Hepatocyte (in vitro differentiated cells): ENCODE data around the gene KDF1. TPM values are rescaled to one million over a fixed set of nuclear protein-coding genes. Genes with fewer than 3 reads are reported as not detected.

ENCODE experiments used
- DNase-seq: peaks from one replicate; pipeline ENCODE4 v3.0.0-alpha.2; 2016; ENCODE audit warnings: low spot score
- H2AFZ ChIP-seq: fragments of 200-600 bp; sonication (generic); 2 replicates; pipeline ENCODE4 v1.6.0; 2016; ENCODE audit warnings: antibody characterized with exemption, mild to moderate bottlenecking
- H3K27ac ChIP-seq: fragments of 200-600 bp; sonication (generic); 2 replicates; pipeline ENCODE4 v1.5.1; 2016; ENCODE audit warnings: mild to moderate bottlenecking
- H3K27me3 ChIP-seq: fragments of 200-600 bp; sonication (generic); 2 replicates; pipeline ENCODE4 v1.6.1; 2016
- H3K36me3 ChIP-seq: fragments of 200-600 bp; sonication (generic); replicated peaks from 2 replicates; pipeline ENCODE4 v1.5.1; 2016; ENCODE audit warnings: low read depth; ENCODE audit not compliant: insufficient read depth
- H3K4me1 ChIP-seq: fragments of 200-600 bp; sonication (generic); 2 replicates; pipeline ENCODE4 v1.5.1; 2016; ENCODE audit warnings: mild to moderate bottlenecking, moderate library complexity; ENCODE audit not compliant: insufficient read depth
- H3K4me2 ChIP-seq: fragments of 200-600 bp; sonication (generic); 2 replicates; pipeline ENCODE4 v1.6.0; 2016
- H3K4me3 ChIP-seq: fragments of 200-600 bp; sonication (generic); 2 replicates; pipeline ENCODE4 v1.5.1; 2016; ENCODE audit warnings: mild to moderate bottlenecking
- H3K79me2 ChIP-seq: fragments of 200-600 bp; sonication (generic); 2 replicates; pipeline ENCODE4 v1.6.0; 2017; ENCODE audit warnings: mild to moderate bottlenecking
- H3K9me2 ChIP-seq: fragments of 200-600 bp; sonication (generic); replicated peaks from 2 replicates; pipeline ENCODE4 v1.6.0; 2017; ENCODE audit warnings: mild to moderate bottlenecking; ENCODE audit not compliant: insufficient read depth
- H3K9me3 ChIP-seq: fragments of 200-600 bp; sonication (generic); 2 replicates; pipeline ENCODE4 v1.5.1; 2016; ENCODE audit warnings: low read depth, mild to moderate bottlenecking
- H4K20me1 ChIP-seq: fragments of 200-600 bp; sonication (generic); 2 replicates; pipeline ENCODE4 v1.6.0; 2016; ENCODE audit warnings: mild to moderate bottlenecking; ENCODE audit not compliant: insufficient read depth, poor library complexity, severe bottlenecking
- EZH2 ChIP-seq: fragments of 200-600 bp; sonication (generic); IDR thresholded peaks from 2 replicates; pipeline ENCODE4 v1.6.1; 2016; ENCODE audit warnings: antibody characterized with exemption, mild to moderate bottlenecking, borderline replicate concordance
- EZH2phosphoT487 ChIP-seq: fragments of 200-600 bp; sonication (generic); IDR thresholded peaks from one replicate; pipeline ENCODE4 v1.6.1; 2018; ENCODE audit warnings: antibody characterized with exemption, mild to moderate bottlenecking, low read depth, moderate library complexity; ENCODE audit not compliant: unreplicated experiment, severe bottlenecking
- WGBS: methylation state at CpG from one replicate; pipeline ENCODE4 v1.1.6; 2016; ENCODE audit warnings: low lambda C conversion rate; ENCODE audit errors: missing lambda C conversion rate; 5-methylcytosine and 5-hydroxymethylcytosine counted together
- polyA plus RNA-seq: library from polyadenylated mRNA; unstranded; fragments of >200 nt; fragmentation: Nextera tagmentation; extraction: Ambion mirVana; gene quantifications from 2 replicates; pipeline ENCODE4 v1.2.1, GENCODE V29; 2016
- total RNA-seq: library from RNA; depleted of rRNA; stranded (reverse); fragments of >200 nt; gene quantifications from 2 replicates; pipeline ENCODE4 v1.2.3, GENCODE V29; 2014
- TF ChIP-seq, protein P1 (sequence below): fragments of 200-600 bp; sonication (generic); IDR thresholded peaks from 2 replicates; pipeline ENCODE4 v1.5.1; 2016; ENCODE audit warnings: antibody characterized with exemption, mild to moderate bottlenecking; ENCODE audit not compliant: poor library complexity

Gene KDF1
- total and polyA plus RNA-seq, 2 experiments from 2014 or later: 10.5 to 21.9 TPM

DNA sequence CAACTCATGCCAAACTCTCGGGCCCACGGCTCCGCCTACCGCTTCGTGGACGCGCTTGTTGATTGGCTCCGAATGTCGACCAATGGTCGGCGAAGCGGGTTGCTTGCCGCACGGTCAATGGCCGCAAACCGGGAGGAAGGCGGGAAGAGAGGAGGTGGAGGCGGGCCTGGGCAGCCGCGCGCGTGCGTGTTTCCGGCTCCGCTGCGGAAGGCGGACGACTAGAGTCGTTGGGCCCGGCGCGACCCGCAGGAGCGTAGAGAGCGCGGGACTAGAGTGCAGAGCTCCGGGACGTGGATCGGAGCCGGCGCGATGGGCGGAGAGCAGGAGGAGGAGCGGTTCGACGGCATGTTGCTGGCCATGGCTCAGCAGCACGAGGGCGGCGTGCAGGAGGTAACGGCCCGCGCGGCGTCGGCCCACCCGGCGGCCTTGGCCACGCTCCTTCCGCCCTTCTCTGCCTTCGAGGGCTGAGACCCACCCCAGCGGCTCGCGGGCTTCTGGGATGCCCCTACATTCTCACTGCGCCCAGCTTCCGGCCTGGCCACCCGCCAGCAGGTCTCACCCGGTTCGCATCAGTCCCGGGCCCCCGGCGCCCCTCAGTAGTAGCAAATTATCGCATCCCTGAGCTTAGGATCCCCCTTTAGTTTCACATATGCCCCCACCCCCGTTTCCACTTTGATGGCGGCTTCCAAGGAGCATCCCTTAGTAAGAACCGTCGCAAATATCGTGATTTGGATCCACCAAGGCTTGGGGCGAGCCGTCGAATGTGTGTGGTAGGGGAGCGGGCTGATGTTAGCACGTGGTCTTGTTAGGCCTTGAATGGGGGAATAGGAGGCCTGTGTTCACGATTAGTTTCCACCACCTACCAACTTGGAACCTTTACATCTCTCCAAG is 38.5 kb downstream of the KDF1 start, which contains the start of gene NUDC:
Gene NUDC, plus strand, starts transcription at position 204 of the 891 bp plus-strand sequence. Its CDS starts 106 bp downstream, at position 310.
- H3K36me3 ChIP-seq: no peaks in the 10 kb centered on the region
- H2AFZ ChIP-seq: peak within 1 kb of the TSS; percentile 26
- H4K20me1 ChIP-seq: no peaks in the 10 kb centered on the region
- peak within 1 kb of the TSS; percentile 72 for H3K27ac ChIP-seq
- H3K4me3 ChIP-seq: peak within 1 kb of the TSS; percentile 21
- peaks cover 7% of the 10 kb centered on the region for H3K4me1 ChIP-seq
- H3K9me3 ChIP-seq: no peaks in the 10 kb centered on the region
- WGBS: 3% methylated on average over 72 of the region's 83 CpGs
- DNase-seq: peak; percentile 98
- peak within 1 kb of the TSS; percentile 84 for H3K4me2 ChIP-seq
- H3K27me3 ChIP-seq: no peaks in the 10 kb centered on the region
- TF ChIP-seq, protein P1, sequence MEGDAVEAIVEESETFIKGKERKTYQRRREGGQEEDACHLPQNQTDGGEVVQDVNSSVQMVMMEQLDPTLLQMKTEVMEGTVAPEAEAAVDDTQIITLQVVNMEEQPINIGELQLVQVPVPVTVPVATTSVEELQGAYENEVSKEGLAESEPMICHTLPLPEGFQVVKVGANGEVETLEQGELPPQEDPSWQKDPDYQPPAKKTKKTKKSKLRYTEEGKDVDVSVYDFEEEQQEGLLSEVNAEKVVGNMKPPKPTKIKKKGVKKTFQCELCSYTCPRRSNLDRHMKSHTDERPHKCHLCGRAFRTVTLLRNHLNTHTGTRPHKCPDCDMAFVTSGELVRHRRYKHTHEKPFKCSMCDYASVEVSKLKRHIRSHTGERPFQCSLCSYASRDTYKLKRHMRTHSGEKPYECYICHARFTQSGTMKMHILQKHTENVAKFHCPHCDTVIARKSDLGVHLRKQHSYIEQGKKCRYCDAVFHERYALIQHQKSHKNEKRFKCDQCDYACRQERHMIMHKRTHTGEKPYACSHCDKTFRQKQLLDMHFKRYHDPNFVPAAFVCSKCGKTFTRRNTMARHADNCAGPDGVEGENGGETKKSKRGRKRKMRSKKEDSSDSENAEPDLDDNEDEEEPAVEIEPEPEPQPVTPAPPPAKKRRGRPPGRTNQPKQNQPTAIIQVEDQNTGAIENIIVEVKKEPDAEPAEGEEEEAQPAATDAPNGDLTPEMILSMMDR: no peak
- TF ChIP-seq EZH2 (no peak), EZH2phosphoT487 (no peak)
- no peaks in the 10 kb centered on the region for H3K9me2 ChIP-seq
- peaks cover 46% of the 10 kb centered on the region for H3K79me2 ChIP-seq

DNA sequence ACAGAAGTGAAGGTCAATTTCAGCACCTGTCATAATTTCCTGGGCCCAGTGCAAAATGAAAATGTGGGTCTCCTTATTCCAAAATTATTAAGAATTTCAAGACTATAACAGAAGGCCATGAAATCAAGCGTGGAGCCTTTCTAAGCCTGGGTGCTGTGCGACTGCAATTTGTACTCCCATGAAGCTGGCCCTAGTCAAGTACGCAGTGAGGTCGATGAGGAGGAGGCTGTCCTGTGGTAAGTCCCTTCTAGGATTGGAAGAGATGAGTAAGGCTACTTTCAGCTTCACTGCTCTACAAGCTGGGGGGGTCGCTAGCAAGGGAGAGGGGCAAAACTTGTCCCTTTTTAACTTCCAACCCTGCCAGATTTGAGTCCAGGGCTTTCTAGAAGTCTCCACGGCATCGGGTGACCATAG is 39.1 kb downstream of the KDF1 start:
- no peaks in the 10 kb centered on the region for H3K9me3 ChIP-seq
- no peaks in the 10 kb centered on the region for H3K36me3 ChIP-seq
- H3K9me2 ChIP-seq: no peaks in the 10 kb centered on the region
- TF ChIP-seq EZH2: no peak
- no peaks in the 10 kb centered on the region for H4K20me1 ChIP-seq
- no peaks in the 10 kb centered on the region for H3K27me3 ChIP-seq
- H3K4me2 ChIP-seq: peak overlapping the region; percentile 65
- H3K27ac ChIP-seq: no peak overlapping the region
- H3K79me2 ChIP-seq: peaks cover 39% of the 10 kb centered on the region
- H3K4me1 ChIP-seq: peaks cover 7% of the 10 kb centered on the region
- no peak overlapping the region for H3K4me3 ChIP-seq
- H2AFZ ChIP-seq: peak overlapping the region; percentile 26
- WGBS: 31% methylated on average over 7 of the region's 7 CpGs
- no peak for DNase-seq

DNA sequence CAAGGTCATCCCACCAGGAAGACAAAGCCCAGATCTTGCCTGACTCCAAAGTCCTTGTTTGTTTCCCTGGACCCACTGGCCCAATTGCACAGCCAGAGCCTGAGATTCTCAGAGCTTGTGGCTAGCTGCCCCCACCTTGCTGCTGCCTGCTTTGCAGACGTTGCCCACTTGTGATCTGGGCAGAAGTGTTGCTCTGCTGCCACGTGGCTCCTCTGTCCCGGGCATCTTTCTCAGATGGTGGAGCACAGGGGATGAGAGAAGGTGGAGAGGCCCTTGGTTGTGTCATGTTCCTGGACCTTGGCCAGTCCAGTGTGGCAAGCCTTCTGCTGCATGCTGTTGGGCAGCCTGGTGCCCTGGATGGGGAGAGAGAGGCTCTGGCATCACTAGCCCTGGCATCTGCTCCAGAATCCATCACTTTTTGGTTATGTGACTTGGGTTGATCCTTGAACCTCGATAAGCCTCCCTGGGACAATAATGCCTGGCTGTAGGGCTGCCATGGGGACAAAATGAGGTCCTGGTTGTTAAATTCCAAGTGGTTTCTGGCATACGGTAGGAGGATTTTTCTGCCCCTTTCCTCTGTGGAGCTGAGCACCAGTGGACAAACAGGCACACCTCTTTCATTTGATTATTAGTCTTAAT is 44.9 kb downstream of the KDF1 start:
- no peaks in the 10 kb centered on the region for H3K36me3 ChIP-seq
- peaks cover 32% of the 10 kb centered on the region for H3K4me1 ChIP-seq
- H3K79me2 ChIP-seq: peaks cover 18% of the 10 kb centered on the region
- no peaks in the 10 kb centered on the region for H3K9me3 ChIP-seq
- DNase-seq: no peak
- no peaks in the 10 kb centered on the region for H4K20me1 ChIP-seq
- peak overlapping the region; percentile 93 for H3K27ac ChIP-seq
- no peak overlapping the region for H2AFZ ChIP-seq
- H3K4me3 ChIP-seq: no peak overlapping the region
- peak overlapping the region; percentile 58 for H3K4me2 ChIP-seq
- WGBS: 74% methylated on average over 5 of the region's 5 CpGs
- no peaks in the 10 kb centered on the region for H3K27me3 ChIP-seq
- no peaks in the 10 kb centered on the region for H3K9me2 ChIP-seq
- TF ChIP-seq, protein P1: no peak
- TF ChIP-seq EZH2 (no peak), EZH2phosphoT487 (no peak)
